GM12865 (cell line): ENCODE measurements around the gene DUSP28.
A peak's percentile ranks its signal among the peaks of the same experiment; 100 is the strongest.

Experiments used
- DNase-seq: peaks from one replicate; pipeline ENCODE4 v3.0.0; 2010; ENCODE audit warnings: low read depth
- H3K4me3 ChIP-seq: 2 replicates; pipeline ENCODE4 v1.5.1; 2011; ENCODE audit warnings: mild to moderate bottlenecking, low read depth, low read length, control low read depth
- CTCF ChIP-seq: IDR thresholded peaks from 2 replicates; pipeline ENCODE4 v1.5.1; 2011; ENCODE audit warnings: low read length, control low read depth, low read depth, inconsistent platforms; ENCODE audit not compliant: insufficient read depth; ENCODE audit errors: missing control alignments

Gene DUSP28

GRCh38 chr2:240601831-240602160, 41.6 kb downstream of the DUSP28 start:
- no peak for TF ChIP-seq CTCF
- no peak overlapping the region for H3K4me3 ChIP-seq
- DNase-seq, result no peak

GRCh38 chr2:240602266-240603050, 42.3 kb downstream of the DUSP28 start:
- no peak overlapping the region for H3K4me3 ChIP-seq
- TF ChIP-seq CTCF, result no peak
- no peak for DNase-seq

GRCh38 chr2:240603081-240603835, 43.1 kb downstream of the DUSP28 start:
- no peak overlapping the region for H3K4me3 ChIP-seq
- no peak for TF ChIP-seq CTCF
- no peak for DNase-seq

- DNase-seq, result no peak
- TF ChIP-seq CTCF, result no peak
- H3K4me3 ChIP-seq, result no peak overlapping the region
These were observed 43.7 kb downstream of the DUSP28 start for GRCh38 chr2:240603846-240604245.

- DNase-seq, result peak; percentile 45
- no peak overlapping the region for H3K4me3 ChIP-seq
- TF ChIP-seq CTCF, result peak; percentile 55
These were observed 44.3 kb downstream of the DUSP28 start for GRCh38 chr2:240604291-240604938.

- no peak for TF ChIP-seq CTCF
- DNase-seq, result no peak
- H3K4me3 ChIP-seq, result no peak overlapping the region
These were observed 45.0 kb downstream of the DUSP28 start for GRCh38 chr2:240604939-240605716.
